ENCODE results near the gene NGEF. TPM values are rescaled to one million over a fixed set of nuclear protein-coding genes. Genes with fewer than 3 reads are reported as not detected.

Gene NGEF
- total and polyA plus RNA-seq, 9 of the 15 experiments (the other 6 are each of a cell fraction or from before 2014, with no cell fraction given) = 0.07 to 0.17 (median 0.09) TPM; not detected in 6

DNA sequence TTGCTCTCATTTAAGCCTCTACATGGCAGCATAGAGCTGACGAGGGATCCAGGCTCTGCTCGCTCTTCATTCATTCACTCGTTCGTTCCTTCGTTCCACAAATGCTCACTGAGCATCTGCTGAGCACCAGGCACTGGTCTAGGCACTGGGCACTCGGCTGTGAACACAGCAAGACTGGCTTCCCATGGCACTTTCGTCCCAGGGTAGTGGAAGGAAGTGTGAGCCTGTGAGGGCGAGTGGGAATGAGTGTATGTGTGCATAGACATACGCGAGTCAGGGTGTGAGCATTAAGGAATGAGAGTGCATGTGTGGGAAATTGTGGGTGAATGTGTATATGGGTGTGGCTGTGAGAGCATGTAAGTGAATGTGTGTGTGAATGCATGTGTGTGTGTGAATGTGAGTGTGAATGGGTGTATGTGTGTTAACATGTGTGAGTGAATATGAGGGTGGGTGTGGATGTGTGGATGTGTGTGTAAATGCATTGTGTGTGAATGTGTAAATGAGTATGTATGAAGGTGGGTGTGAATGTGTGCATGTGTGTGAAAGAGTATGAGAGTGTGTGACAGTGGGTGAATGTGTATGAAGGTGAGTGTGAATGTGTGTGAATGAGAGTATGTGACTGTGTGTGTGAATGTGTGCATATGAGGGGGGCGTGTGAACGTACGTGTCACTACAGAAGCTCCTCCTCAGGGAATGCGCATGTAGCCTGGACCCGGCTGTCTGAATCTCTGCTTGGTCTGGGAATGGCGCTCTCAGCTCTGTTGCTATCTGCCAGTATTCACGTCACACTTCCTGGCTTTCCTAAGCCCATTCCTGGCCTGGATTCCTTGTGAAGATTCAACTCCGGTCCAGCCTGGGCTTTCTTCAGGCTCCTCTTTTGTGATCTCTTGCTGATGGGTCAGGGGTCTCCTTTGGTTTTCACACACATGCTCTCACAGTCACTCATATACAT lies 114.2 kb downstream of the NGEF start:
- H2AFZ ChIP-seq (ENCODE audit: low read depth, low read length) = no peak overlapping the region
- ChIA-PET CTCF (ENCODE audit: low intra/inter-chr PET ratio) (no interaction called here), POLR2A (no interaction called here)
- no peak overlapping the region for H3K9ac ChIP-seq (ENCODE audit: insufficient read depth in 1 of 2, low read depth in 2 of 2, low read length in 2 of 2)
- in situ Hi-C loops (cut with MboI) = no loop called here
- peaks cover 0 to 6% of the 10 kb centered on the region in 2 experiments; a peak in 2 of 5 replicates for H3K4me1 ChIP-seq (replicated peaks in 1 of 2; ENCODE audit: control insufficient read depth in 2 of 2, insufficient read depth in 2 of 2, low read length in 2 of 2)
- no peaks in the 10 kb centered on the region for H4K20me1 ChIP-seq (replicated peaks; ENCODE audit: control insufficient read depth, insufficient read depth, low read length)
- no peaks in the 10 kb centered on the region for H3K9me1 ChIP-seq (ENCODE audit: control insufficient read depth, insufficient read depth, low read length)
- no peak for FAIRE-seq
- no peak overlapping the region for H3K4me3 ChIP-seq
- no TSS peak for BruUV-seq (replicated peaks)
- no peaks in the 10 kb centered on the region for H3K36me3 ChIP-seq (ENCODE audit: control insufficient read depth, insufficient read depth, low read length)
- intact Hi-C loops (cut with micrococcal nuclease) = no loop called here
- DNase-seq (ENCODE audit: extremely low read depth in 1 of 4, low spot score in 3 of 4) = no peak
- ATAC-seq = no peak
- no peaks in the 10 kb centered on the region for H3K79me2 ChIP-seq (ENCODE audit: control insufficient read depth, insufficient read depth, low read length)
- no peak overlapping the region for H3K27ac ChIP-seq (ENCODE audit: extremely low read depth, low read depth, low read length)
- 19% methylated on average over 10 of the region's 18 CpGs for WGBS (ENCODE audit: insufficient coverage, low coverage, missing lambda C conversion rate)
- TF ChIP-seq ZNF24 (IDR thresholded peaks at IDR 0.05) = 0 out of 2 replicates have a peak, but pooled peaks have one; percentile 43
- no peak for TF ChIP-seq KDM1A (IDR thresholded peaks at IDR 0.05)
- peaks cover 0 to 43% of the 10 kb centered on the region in 2 experiments; a peak in 2 of 5 replicates for H3K27me3 ChIP-seq (ENCODE audit: control insufficient read depth in 2 of 2, insufficient read depth in 2 of 2, low read length in 2 of 2)
- no peaks in the 10 kb centered on the region for H3K9me3 ChIP-seq (replicated peaks; ENCODE audit: control insufficient read depth, insufficient read depth, low read depth, low read length)
- H3K4me2 ChIP-seq (ENCODE audit: insufficient read depth, low read length) = no peak overlapping the region

- H3K27me3 ChIP-seq (ENCODE audit: control insufficient read depth in 2 of 2, insufficient read depth in 2 of 2, low read length in 2 of 2) = peaks cover 0 to 52% of the 10 kb centered on the region in 2 experiments; a peak in 2 of 5 replicates
- no peak overlapping the region for H3K9ac ChIP-seq (ENCODE audit: insufficient read depth in 1 of 2, low read depth in 2 of 2, low read length in 2 of 2)
- ChIA-PET CTCF (ENCODE audit: low intra/inter-chr PET ratio) (interaction anchor here (0.7 kb wide), 1 partner anchor 161 kb away, joined by 3 read pairs; no protein-coding TSS in a partner anchor), POLR2A (no interaction called here)
- no peak overlapping the region for H2AFZ ChIP-seq (ENCODE audit: low read depth, low read length)
- 26% methylated on average over 19 of the region's 24 CpGs for WGBS (ENCODE audit: insufficient coverage, low coverage, missing lambda C conversion rate)
- peaks cover 0 to 8% of the 10 kb centered on the region in 2 experiments; a peak in 2 of 5 replicates for H3K4me1 ChIP-seq (replicated peaks in 1 of 2; ENCODE audit: control insufficient read depth in 2 of 2, insufficient read depth in 2 of 2, low read length in 2 of 2)
- FAIRE-seq = no peak
- ATAC-seq = no peak
- H3K9me3 ChIP-seq (replicated peaks; ENCODE audit: control insufficient read depth, insufficient read depth, low read depth, low read length) = no peaks in the 10 kb centered on the region
- BruUV-seq (replicated peaks) = no TSS peak
- no peak for DNase-seq (ENCODE audit: extremely low read depth in 1 of 4, low spot score in 3 of 4)
- no peak overlapping the region for H3K27ac ChIP-seq (ENCODE audit: extremely low read depth, low read depth, low read length)
- H4K20me1 ChIP-seq (replicated peaks; ENCODE audit: control insufficient read depth, insufficient read depth, low read length) = no peaks in the 10 kb centered on the region
- no peaks in the 10 kb centered on the region for H3K36me3 ChIP-seq (ENCODE audit: control insufficient read depth, insufficient read depth, low read length)
- intact Hi-C loops (cut with micrococcal nuclease) = no loop called here
- no peak overlapping the region for H3K4me2 ChIP-seq (ENCODE audit: insufficient read depth, low read length)
- no peaks in the 10 kb centered on the region for H3K9me1 ChIP-seq (ENCODE audit: control insufficient read depth, insufficient read depth, low read length)
- H3K4me3 ChIP-seq = no peak overlapping the region
- H3K79me2 ChIP-seq (ENCODE audit: control insufficient read depth, insufficient read depth, low read length) = no peaks in the 10 kb centered on the region
- in situ Hi-C loops (cut with MboI) = no loop called here
- no peak for TF ChIP-seq PHF20 (IDR thresholded peaks at IDR 0.05; ENCODE audit: partially characterized antibody)
- TF ChIP-seq, protein P1, sequence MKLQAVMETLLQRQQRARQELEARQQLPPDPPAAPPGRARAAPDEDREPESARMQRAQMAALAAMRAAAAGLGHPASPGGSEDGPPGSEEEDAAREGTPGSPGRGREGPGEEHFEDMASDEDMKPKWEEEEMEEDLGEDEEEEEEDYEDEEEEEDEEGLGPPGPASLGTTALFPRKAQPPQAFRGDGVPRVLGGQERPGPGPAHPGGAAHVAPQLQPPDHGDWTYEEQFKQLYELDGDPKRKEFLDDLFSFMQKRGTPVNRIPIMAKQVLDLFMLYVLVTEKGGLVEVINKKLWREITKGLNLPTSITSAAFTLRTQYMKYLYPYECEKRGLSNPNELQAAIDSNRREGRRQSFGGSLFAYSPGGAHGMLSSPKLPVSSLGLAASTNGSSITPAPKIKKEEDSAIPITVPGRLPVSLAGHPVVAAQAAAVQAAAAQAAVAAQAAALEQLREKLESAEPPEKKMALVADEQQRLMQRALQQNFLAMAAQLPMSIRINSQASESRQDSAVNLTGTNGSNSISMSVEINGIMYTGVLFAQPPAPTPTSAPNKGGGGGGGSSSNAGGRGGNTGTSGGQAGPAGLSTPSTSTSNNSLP (IDR thresholded peaks at IDR 0.05; ENCODE audit: borderline replicate concordance, low read depth, low read length) = no peak
- no peak for TF ChIP-seq ZNF586 (CRISPR knock-in tag; conservative IDR thresholded peaks at IDR 0.05)
- TF ChIP-seq RBM22 (IDR thresholded peaks at IDR 0.05; ENCODE audit: low read depth, low read length, poor library complexity, severe bottlenecking) = no peak
- TF ChIP-seq ARHGAP35 (IDR thresholded peaks at IDR 0.05; ENCODE audit: partially characterized antibody) = no peak
- no peak for TF ChIP-seq EP400 (IDR thresholded peaks at IDR 0.05)
- no peak for TF ChIP-seq ZNF3 (CRISPR knock-in tag; IDR thresholded peaks at IDR 0.05)
- TF ChIP-seq DEAF1 (CRISPR knock-in tag; IDR thresholded peaks at IDR 0.05) = no peak
These were observed 115.3 kb downstream of the NGEF start for GRCh38 chr2:232897598-232898408.

Data from K562 (cell line).